Endothelial cell of umbilical vein (primary cell): ENCODE results near the gene CNTD1. TPM values are rescaled to one million over a fixed set of nuclear protein-coding genes. Genes with fewer than 3 reads are reported as not detected.
A peak's percentile ranks its signal among the peaks of the same experiment; 100 is the strongest.

ENCODE experiments used
- BruUV-seq: library from RNA; stranded (reverse); fragments of 400-500 nt; replicated peaks from 2 replicates; lab custom pipeline; 2021; lab: Mats Ljungman, UMichigan
- CTCF ChIA-PET: fragments of 300-600, 350-600 bp; sonication (Branson Sonifier 250); formaldehyde crosslinking; loops from one replicate; lab custom pipeline; 2021; ENCODE audit warnings: antibody characterized with exemption, inconsistent platforms; lab: Charles Lee
- POLR2A ChIA-PET: fragments of 300-600, 350-600 bp; sonication (Branson Sonifier 250); formaldehyde crosslinking; loops from one replicate; lab custom pipeline; 2021; ENCODE audit warnings: antibody characterized with exemption, inconsistent platforms; lab: Charles Lee
- DNase-seq: peaks from one replicate; pipeline ENCODE4 v3.0.0-alpha.2; 2011; ENCODE audit warnings: low read depth, low spot score
- FAIRE-seq: peaks from 2 replicates; lab custom pipeline; 2011; peaks lifted over from hg19 to GRCh38; lab: Jason Lieb, UNC
- H2AFZ ChIP-seq: 2 replicates; pipeline ENCODE4 v1.6.0; 2012; ENCODE audit warnings: low read depth, low read length, control low read depth, inconsistent platforms
- H3K27ac ChIP-seq: 2 replicates; pipeline ENCODE4 v1.5.1; 2011; ENCODE audit warnings: low read depth, mild to moderate bottlenecking, control low read depth, low read length, moderate library complexity; ENCODE audit not compliant: insufficient read depth
- H3K27me3 ChIP-seq, 2 experiments: 2 replicates each; pipeline versions ENCODE4 v1.6.0 to v1.6.1; 2011; ENCODE audit warnings: low read length in 2 of 2, mixed read lengths in 1 of 2; ENCODE audit not compliant: control insufficient read depth in 2 of 2, insufficient read depth in 2 of 2
- H3K36me3 ChIP-seq, 2 experiments: 2 replicates in 1 of 2; 3 replicates in 1 of 2; pipeline ENCODE4 v1.5.1; 2011; ENCODE audit warnings: low read length in 2 of 2, mild to moderate bottlenecking in 1 of 2, moderate library complexity in 1 of 2; ENCODE audit not compliant: control insufficient read depth in 2 of 2, insufficient read depth in 2 of 2; ENCODE audit errors: extremely low read depth in 1 of 2
- H3K4me1 ChIP-seq: 3 replicates; pipeline ENCODE4 v1.5.1; 2011; ENCODE audit warnings: mild to moderate bottlenecking, low read length; ENCODE audit not compliant: control insufficient read depth, insufficient read depth; ENCODE audit errors: extremely low read depth
- H3K4me2 ChIP-seq: 2 replicates; pipeline ENCODE4 v1.6.1; 2011; ENCODE audit warnings: low read length, control low read depth, mixed read lengths; ENCODE audit not compliant: insufficient read depth
- H3K4me3 ChIP-seq, 3 experiments: fragments of 200-600 bp in 1 of 3; sonication (generic), shearing (Covaris generic) in 1 of 3; replicated peaks in 1 of 3; 2 replicates each; pipeline ENCODE4 v1.5.1; 2011 to 2016; ENCODE audit warnings: control low read depth in 3 of 3, low read length in 3 of 3, mild to moderate bottlenecking in 2 of 3, inconsistent platforms in 1 of 3, low read depth in 1 of 3, moderate library complexity in 1 of 3; ENCODE audit not compliant: insufficient read depth in 1 of 3
- H3K79me2 ChIP-seq: 2 replicates; pipeline ENCODE4 v1.6.0; 2012; ENCODE audit warnings: low read length, inconsistent platforms; ENCODE audit not compliant: control insufficient read depth, insufficient read depth
- H3K9ac ChIP-seq: replicated peaks from 2 replicates; pipeline ENCODE3; 2011; ENCODE audit warnings: low read length, control low read depth; ENCODE audit not compliant: insufficient read depth; ENCODE audit errors: extremely low read depth
- H3K9me1 ChIP-seq: replicated peaks from 3 replicates; pipeline ENCODE4 v1.6.0; 2011; ENCODE audit warnings: mild to moderate bottlenecking, low read length; ENCODE audit not compliant: control insufficient read depth, insufficient read depth; ENCODE audit errors: extremely low read depth
- H3K9me3 ChIP-seq: replicated peaks from 2 replicates; pipeline ENCODE4 v1.5.1; 2012; ENCODE audit warnings: low read length, inconsistent platforms; ENCODE audit not compliant: control insufficient read depth, insufficient read depth
- H4K20me1 ChIP-seq: replicated peaks from 2 replicates; pipeline ENCODE3; 2011; ENCODE audit warnings: mild to moderate bottlenecking, low read length; ENCODE audit not compliant: control insufficient read depth, insufficient read depth; ENCODE audit errors: extremely low read depth
- EZH2 ChIP-seq: IDR thresholded peaks from 2 replicates; pipeline ENCODE4 v1.6.1; 2012; ENCODE audit warnings: borderline replicate concordance, low read depth, mild to moderate bottlenecking, moderate library complexity, low read length, inconsistent platforms; ENCODE audit not compliant: severe bottlenecking
- FOS ChIP-seq: IDR thresholded peaks from 2 replicates; pipeline ENCODE4 v1.6.1; 2011; ENCODE audit warnings: mild to moderate bottlenecking, low read length, moderate library complexity, borderline replicate concordance; ENCODE audit not compliant: insufficient read depth
- GATA2 ChIP-seq: IDR thresholded peaks from 2 replicates; pipeline ENCODE4 v1.7.0; 2011; ENCODE audit warnings: low read depth, mild to moderate bottlenecking, moderate library complexity, mixed read lengths, low read length; ENCODE audit not compliant: insufficient read length, insufficient read depth
- MYC ChIP-seq: IDR thresholded peaks from one replicate; pipeline ENCODE4 v1.6.1; 2011; ENCODE audit warnings: mild to moderate bottlenecking, low read depth, low read length
- POLR2A ChIP-seq: IDR thresholded peaks from 2 replicates; pipeline ENCODE4 v1.6.1; 2012; ENCODE audit warnings: low read depth, mild to moderate bottlenecking, control low read depth, low read length
- POLR2AphosphoS5 ChIP-seq: IDR thresholded peaks from 2 replicates; pipeline ENCODE4 v1.6.1; 2012; ENCODE audit warnings: low read depth, mild to moderate bottlenecking, control low read depth, low read length, moderate library complexity; ENCODE audit not compliant: insufficient read depth
- dilution Hi-C: fragments of 300-500 bp; cut with MboI; formaldehyde crosslinking; loops from one replicate; pipeline ENCODE4 v1.15.0; 2019; ENCODE audit warnings: low sequenced_read_pairs; ENCODE audit not compliant: extremely low pct_ligation_motif_present
- intact Hi-C: fragments of 100-400 bp; cut with micrococcal nuclease; formaldehyde crosslinking; loops from one replicate; pipeline ENCODE4 v1.10.0; 2022
- polyA plus RNA-seq, 4 experiments: library from polyadenylated mRNA; depleted of rRNA in 3 of 4; stranded (reverse) in 3 of 4; unstranded in 1 of 4; fragments of >200 nt; gene quantifications; 2 replicates each; pipeline versions ENCODE4 v1.2.1 to v1.2.3, GENCODE V29; 2011 to 2012; ENCODE audit warnings: missing spikeins in 1 of 4
- total RNA-seq: library from RNA; stranded (reverse); gene quantifications from 2 replicates; pipeline ENCODE4 v1.2.3, GENCODE V29; 2021
- TF ChIP-seq, protein P1 (sequence below): IDR thresholded peaks from 2 replicates; pipeline ENCODE4 v1.6.1; 2011; ENCODE audit not compliant: insufficient read depth, insufficient read length

Gene CNTD1
- total and polyA plus RNA-seq, 2 donors (not counting 3 experiments of a cell fraction or from before 2014, with no cell fraction given): not detected

DNA sequence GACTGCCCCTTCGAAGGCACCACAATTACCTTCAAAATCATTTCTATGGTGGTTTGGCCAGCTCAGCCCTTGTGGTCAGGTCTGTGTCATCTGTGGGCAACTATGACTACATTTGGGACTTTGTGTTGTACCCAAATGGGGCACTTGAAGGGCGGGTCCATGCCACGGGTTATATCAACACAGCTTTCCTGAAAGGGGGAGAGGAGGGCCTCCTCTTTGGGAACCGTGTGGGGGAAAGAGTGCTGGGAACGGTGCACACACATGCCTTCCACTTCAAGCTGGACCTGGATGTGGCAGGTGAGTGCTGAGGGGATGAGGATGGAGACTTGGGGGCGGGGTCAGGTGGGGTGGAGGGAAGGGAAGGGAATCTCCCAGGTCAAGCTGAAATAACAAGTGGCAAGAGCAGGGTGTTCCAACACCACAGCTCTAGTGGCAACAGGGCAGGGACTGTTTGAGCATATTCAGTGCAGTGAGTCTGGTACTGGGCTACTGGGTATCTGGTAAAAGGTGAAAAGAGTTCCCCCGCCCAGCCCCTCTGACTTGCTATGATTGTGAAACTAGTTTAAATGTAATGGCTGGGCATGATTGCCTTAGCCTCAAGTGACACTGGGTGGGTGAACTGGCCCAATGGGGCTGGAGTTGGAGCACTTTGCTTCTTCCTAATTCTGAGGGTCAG lies 47.4 kb downstream of the CNTD1 start:
- CTCF ChIA-PET: interaction anchor here (0.6 to 8.9 kb wide), 5 partner anchors 9 to 267 kb away, joined by 3 to 132 read pairs (median 4); partner anchors contain the start of gene RPL27
- H3K27me3 ChIP-seq: peaks cover 0 to 3% of the 10 kb centered on the region in 2 experiments
- no peak overlapping the region for H2AFZ ChIP-seq
- intact Hi-C loops (no loop called here), dilution Hi-C loops (no loop called here)
- no peak overlapping the region for H3K4me3 ChIP-seq
- TF ChIP-seq MYC (no peak), POLR2AphosphoS5 (no peak), FOS (no peak), EZH2 (no peak), GATA2 (no peak), POLR2A (peak; percentile 8)
- TF ChIP-seq, protein P1, sequence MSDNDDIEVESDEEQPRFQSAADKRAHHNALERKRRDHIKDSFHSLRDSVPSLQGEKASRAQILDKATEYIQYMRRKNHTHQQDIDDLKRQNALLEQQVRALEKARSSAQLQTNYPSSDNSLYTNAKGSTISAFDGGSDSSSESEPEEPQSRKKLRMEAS: no peak
- POLR2A ChIA-PET: interaction anchor here (0.6 kb wide), 1 partner anchor 83 kb away, joined by 3 read pairs; no protein-coding TSS in a partner anchor
- H3K9ac ChIP-seq: no peak overlapping the region
- no TSS peak for BruUV-seq
- FAIRE-seq: no peak
- H3K4me2 ChIP-seq: no peak overlapping the region
- H4K20me1 ChIP-seq: peaks cover 2% of the 10 kb centered on the region
- no peaks in the 10 kb centered on the region for H3K4me1 ChIP-seq
- H3K79me2 ChIP-seq: no peaks in the 10 kb centered on the region
- H3K36me3 ChIP-seq: peaks cover 15 to 34% of the 10 kb centered on the region in 2 experiments
- H3K9me1 ChIP-seq: no peaks in the 10 kb centered on the region
- no peaks in the 10 kb centered on the region for H3K9me3 ChIP-seq
- no peak for DNase-seq
- H3K27ac ChIP-seq: no peak overlapping the region
